CD4-positive, alpha-beta T cell treated with Interleukin-4 for 4 hours (primary cell): ENCODE measurements around the gene AKR1C8.

ENCODE experiments used
- DNase-seq: peaks from one replicate; pipeline ENCODE4 v3.0.0-alpha.2; 2020

The AKR1C8 gene

GRCh38 chr10:5106553-5106952 lies 78.4 kb downstream of the AKR1C8 start:
- no peak for DNase-seq

GRCh38 chr10:5105626-5106025 lies 79.3 kb downstream of the AKR1C8 start:
- no peak for DNase-seq
